GM10266 (cell line): ENCODE measurements around the gene RGL4.

Experiments
- DNase-seq: peaks from one replicate; pipeline ENCODE4 v3.0.0; 2012; ENCODE audit errors: extremely low spot score
- CTCF ChIP-seq: IDR thresholded peaks from 2 replicates; pipeline ENCODE4 v1.5.1; 2012; ENCODE audit warnings: mild to moderate bottlenecking, low read depth; ENCODE audit not compliant: control insufficient read depth, insufficient read depth; ENCODE audit errors: missing control alignments

The RGL4 gene

DNA sequence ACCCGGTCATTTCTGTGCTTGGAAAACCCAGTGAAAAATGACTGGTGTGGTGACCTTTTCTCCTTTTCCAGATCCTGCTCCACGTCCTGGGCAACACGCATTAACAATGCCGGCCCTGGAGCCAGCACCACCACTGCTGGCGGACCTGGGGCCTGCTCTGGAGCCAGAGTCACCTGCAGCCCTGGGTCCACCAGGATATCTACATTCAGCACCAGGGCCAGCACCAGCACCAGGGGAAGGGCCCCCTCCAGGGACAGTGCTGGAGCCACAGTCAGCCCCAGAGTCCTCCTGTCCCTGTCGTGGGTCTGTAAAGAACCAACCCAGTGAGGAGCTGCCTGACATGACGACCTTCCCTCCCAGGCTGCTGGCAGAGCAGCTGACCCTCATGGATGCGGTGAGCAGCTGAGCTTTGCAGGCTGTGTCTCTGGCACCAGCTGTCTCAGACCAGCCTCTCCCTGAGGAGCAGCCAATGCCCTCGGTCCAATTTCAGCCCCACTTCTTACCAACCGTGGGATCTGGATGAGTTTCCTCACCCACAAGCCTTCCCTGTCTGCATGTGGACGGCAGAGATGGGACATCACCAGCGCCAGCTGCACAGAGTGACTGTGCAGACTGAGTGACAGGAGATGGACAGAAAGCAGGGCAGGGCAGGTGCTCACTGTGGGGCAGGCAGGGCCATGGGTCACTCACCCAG, 1.9 kb downstream of the RGL4 start:
- TF ChIP-seq CTCF, result no peak
- DNase-seq, result no peak

DNA sequence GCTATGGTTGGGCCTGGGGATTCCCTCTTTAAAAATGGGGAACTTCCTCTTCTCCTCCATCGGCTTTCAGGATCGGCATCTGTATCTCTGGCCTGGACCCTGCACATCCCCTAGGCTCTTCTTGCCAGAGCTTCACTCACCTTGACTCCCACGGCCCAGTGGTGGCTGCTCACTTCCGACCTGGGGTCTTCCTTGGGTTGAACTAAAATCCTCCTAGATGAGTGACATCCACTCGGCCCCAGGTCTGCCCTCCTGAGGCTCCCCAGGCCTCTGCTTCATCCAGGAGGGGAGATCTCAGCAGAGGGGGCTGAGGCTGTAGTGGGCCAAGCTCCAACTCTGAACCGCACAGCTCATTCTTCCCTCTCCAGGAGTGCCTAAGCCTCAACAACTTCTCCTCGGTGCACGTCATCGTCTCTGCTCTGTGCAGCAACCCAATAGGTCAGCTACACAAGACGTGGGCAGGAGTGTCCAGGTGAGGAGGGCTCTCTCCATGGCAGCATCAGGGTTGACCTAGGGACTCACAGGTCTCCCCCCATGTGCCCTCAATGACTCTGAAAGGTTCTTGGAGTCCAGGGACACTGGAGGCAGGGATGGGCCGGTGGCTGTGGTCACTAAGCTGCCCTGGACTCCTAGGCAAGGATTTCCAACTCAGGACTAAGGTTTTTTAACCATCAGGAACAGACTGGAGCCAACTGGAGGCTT, 3.3 kb downstream of the RGL4 start:
- no peak for DNase-seq
- TF ChIP-seq CTCF, result no peak

- DNase-seq, result no peak
- no peak for TF ChIP-seq CTCF
These were observed 4.3 kb downstream of the RGL4 start for GRCh38 chr22:23695141-23695540.

GRCh38 chr22:23695571-23696325, 4.9 kb downstream of the RGL4 start:
- no peak for TF ChIP-seq CTCF
- DNase-seq, result no peak

- peak; percentile 80 for DNase-seq
- no peak for TF ChIP-seq CTCF
These were observed 5.6 kb downstream of the RGL4 start for GRCh38 chr22:23696326-23696851.

DNA sequence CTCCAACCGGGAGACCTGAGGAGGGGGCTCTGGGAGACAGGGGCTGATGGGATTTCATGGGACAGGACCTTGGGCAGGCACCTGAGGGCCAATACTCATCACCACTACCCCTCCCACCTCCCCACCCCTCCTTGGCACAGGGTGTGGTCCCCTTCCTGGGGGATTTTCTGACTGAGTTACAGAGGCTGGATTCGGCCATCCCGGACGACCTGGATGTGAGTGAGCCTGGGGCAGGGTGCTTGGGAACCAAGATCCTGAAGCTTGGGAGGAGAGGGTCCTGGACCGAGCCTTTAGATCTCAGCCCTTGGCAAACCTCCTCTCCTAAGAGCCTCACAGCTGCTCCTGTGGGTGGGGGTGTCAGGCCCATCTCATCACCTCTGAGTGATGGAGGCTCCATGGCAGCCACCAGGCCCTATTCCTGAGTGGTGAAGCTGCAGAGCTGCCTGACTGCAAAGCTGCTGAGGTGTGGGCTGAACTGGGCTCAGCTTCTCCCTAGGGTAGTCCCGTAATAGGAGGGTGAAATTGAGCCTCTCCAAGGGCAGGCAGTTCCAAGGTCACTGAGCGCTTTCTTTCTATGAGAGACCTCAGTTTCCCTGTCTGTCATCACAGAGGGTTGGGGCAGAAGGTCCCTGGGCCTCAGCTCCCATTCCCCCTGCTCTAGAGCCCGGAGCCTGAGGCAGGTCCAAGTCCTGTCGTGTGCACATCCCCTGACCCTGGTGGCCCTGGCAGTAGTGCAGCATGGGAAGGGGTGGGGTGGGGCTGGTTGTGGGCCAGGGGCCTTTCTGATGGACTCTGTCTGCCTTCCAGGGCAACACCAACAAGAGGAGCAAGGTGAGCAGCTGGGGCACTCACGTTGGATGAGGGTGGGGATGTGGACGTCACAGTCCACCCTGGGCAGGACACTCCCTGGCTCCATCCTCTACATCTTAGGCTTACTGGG, 6.5 kb downstream of the RGL4 start:
- no peak for DNase-seq
- TF ChIP-seq CTCF, result no peak
